Stimulated activated naive B cell treated with anti-CD40 and anti-IgM and Interleukin-4, amounts not matched to agents 10 μg/mL and 1 μg/mL and 100 μg/mL, for 72 hours (primary cell): Measurements from ENCODE around the gene MYRIP.

ENCODE experiments used
- ATAC-seq, 2 donors: fragments of 150-1000 bp; cut with Tn5 transposase; replicated peaks; 2 replicates each; pipeline ENCODE4 v1.10.0; 2021; ENCODE audit warnings: moderate library complexity in 1 of 2
- DNase-seq: peaks from one replicate; pipeline ENCODE4 v3.0.0; 2021
- H3K27ac Mint-ChIP-seq: one replicate; pipeline ENCODE4 v1.8.0; 2022; ENCODE audit warnings: mild to moderate bottlenecking, mixed read lengths
- H3K27me3 Mint-ChIP-seq, 2 donors: one replicate each; pipeline ENCODE4 v1.8.0; 2022; ENCODE audit warnings: mixed read lengths in 2 of 2
- H3K36me3 Mint-ChIP-seq, 2 donors: one replicate each; pipeline ENCODE4 v1.8.0; 2022; ENCODE audit warnings: mixed read lengths in 2 of 2, mild to moderate bottlenecking in 1 of 2
- H3K4me1 Mint-ChIP-seq, 2 donors: one replicate each; pipeline ENCODE4 v1.8.0; 2022; ENCODE audit warnings: mixed read lengths in 2 of 2, mild to moderate bottlenecking in 1 of 2
- H3K4me3 Mint-ChIP-seq, 2 donors: one replicate each; pipeline ENCODE4 v1.8.0; 2022; ENCODE audit warnings: mild to moderate bottlenecking in 2 of 2, mixed read lengths in 2 of 2, moderate library complexity in 1 of 2
- H3K9me3 Mint-ChIP-seq, 2 donors: one replicate each; pipeline ENCODE4 v1.8.0; 2022; ENCODE audit warnings: mixed read lengths in 2 of 2, mild to moderate bottlenecking in 1 of 2

The MYRIP gene

DNA sequence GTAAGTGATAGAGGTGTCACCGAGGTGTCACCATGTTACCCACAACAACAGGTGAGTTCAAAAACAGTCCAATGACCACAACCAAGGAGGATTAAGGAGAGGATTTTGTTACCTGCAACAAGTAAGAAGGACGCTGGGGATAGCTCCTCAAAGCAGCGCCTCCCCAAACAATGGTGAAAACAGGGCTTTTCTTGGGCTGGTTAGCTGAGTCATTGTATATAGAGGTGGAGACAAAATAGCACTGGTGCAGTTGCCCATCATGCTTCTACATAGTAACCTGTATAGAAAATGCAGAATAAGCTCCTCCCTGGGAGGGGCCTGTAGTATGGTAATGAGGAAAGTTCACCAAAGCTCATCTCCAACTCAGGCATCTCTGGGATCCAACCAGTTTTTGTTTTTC is 383.2 kb downstream of the MYRIP start:
- no peaks in the 10 kb centered on the region for H3K9me3 Mint-ChIP-seq
- no peak overlapping the region for H3K4me3 Mint-ChIP-seq
- peaks cover 0 to 3% of the 10 kb centered on the region in 2 donors for H3K4me1 Mint-ChIP-seq
- ATAC-seq (no peak), DNase-seq (no peak)
- no peaks in the 10 kb centered on the region for H3K27me3 Mint-ChIP-seq
- H3K36me3 Mint-ChIP-seq, result no peaks in the 10 kb centered on the region
- no peak overlapping the region for H3K27ac Mint-ChIP-seq

DNA sequence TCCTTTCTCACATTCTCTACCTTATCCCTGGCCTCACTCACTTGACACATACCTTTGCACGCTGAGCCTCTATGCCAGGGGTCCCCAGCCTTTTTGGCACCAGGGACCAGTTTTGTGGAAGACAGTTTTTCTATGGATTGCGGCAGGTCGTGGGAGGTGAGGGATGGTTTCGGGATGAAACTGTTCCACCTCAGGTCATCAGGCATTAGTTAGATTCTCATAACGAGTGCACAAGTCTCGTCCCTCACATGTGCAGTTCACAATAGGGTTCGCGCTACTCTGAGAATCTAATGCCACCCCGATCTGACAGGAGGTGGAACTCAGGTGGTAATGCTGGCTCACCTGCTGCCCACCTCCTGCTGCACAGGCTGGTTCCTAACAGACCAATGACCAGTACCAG is 387.6 kb downstream of the MYRIP start:
- Mint-ChIP-seq H3K36me3 (no peaks in the 10 kb centered on the region), H3K9me3 (no peaks in the 10 kb centered on the region), H3K27ac (no peak overlapping the region), H3K4me3 (no peak overlapping the region), H3K27me3 (no peaks in the 10 kb centered on the region), H3K4me1 (peaks cover 0 to 2% of the 10 kb centered on the region in 2 donors)
- ATAC-seq, result no peak
- no peak for DNase-seq

DNA sequence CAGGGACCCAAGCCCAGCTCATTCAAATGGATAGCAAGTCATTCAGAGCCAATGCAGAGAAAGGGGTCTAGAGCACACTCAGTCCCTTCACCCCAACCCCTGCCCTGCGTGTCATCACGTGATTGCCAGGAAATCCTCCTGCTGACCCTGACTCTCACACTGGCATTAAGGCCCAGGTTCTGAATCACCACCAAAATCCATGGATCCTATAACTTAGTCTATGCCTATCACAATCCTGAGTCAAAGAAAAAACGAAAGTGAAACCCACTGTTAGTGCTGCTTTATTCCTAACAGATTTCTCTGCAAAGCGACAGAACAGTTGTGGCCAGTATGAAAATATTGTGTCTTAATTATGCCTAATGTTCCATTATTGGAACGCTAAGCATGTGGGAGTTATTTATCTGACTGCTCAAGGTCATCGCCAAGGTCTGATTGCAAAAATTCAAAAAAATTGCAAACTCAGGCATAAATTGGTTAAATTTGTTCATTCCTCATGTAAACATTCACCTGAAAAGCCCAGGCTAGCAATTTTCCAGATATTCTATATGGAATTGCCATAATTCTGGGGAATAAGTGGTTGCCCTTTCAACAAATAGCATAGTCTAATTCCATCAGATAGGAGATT is 391.4 kb downstream of the MYRIP start:
- no peak overlapping the region for H3K27ac Mint-ChIP-seq
- H3K4me3 Mint-ChIP-seq, result no peak overlapping the region
- no peaks in the 10 kb centered on the region for H3K9me3 Mint-ChIP-seq
- DNase-seq (no peak), ATAC-seq (no peak)
- H3K36me3 Mint-ChIP-seq, result no peaks in the 10 kb centered on the region
- H3K4me1 Mint-ChIP-seq, result no peaks in the 10 kb centered on the region
- no peaks in the 10 kb centered on the region for H3K27me3 Mint-ChIP-seq

DNA sequence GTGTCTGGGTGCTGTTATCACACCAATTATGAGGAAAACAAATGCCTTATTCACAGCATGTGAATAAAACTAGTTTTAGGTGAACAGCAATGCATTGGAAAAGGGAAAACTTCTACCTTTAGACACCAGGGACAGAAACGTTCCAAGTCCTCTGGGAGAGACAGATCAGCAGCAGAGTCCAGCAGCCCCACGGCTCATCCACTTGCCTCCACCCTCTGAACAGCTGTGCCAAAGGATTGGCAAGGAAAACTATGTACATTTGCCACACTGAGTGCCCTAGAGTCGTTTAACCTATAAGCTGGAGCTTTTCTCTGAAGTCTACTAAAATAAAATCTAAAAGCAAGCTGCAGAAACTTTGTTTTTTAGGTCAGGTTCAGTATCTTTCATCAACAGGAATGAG is 392.4 kb downstream of the MYRIP start:
- no peaks in the 10 kb centered on the region for H3K9me3 Mint-ChIP-seq
- H3K27ac Mint-ChIP-seq, result no peak overlapping the region
- no peak for DNase-seq
- H3K4me3 Mint-ChIP-seq, result no peak overlapping the region
- H3K4me1 Mint-ChIP-seq, result no peaks in the 10 kb centered on the region
- ATAC-seq, result no peak
- H3K36me3 Mint-ChIP-seq, result no peaks in the 10 kb centered on the region
- no peaks in the 10 kb centered on the region for H3K27me3 Mint-ChIP-seq

DNA sequence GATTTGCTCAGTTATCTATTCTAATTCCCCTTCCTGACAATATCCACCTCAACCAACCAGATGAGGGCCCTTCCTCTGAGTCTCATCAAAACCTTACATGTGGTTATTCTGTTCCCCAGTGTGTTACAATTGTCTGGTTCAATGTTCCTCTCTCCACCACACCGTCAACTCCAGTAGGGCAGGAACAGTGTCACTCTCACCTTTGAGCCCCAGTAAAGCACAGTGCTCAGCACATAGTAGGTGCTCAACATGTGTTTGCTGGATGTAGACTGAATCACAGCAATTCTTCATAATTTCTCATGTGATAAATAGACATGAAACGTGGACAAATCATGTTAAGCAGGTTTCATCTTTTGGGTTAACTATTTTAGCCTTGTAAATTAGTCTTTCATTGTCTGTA is 397.1 kb downstream of the MYRIP start:
- Mint-ChIP-seq H3K4me3 (no peak overlapping the region), H3K27ac (no peak overlapping the region), H3K36me3 (no peaks in the 10 kb centered on the region), H3K4me1 (no peaks in the 10 kb centered on the region), H3K27me3 (no peaks in the 10 kb centered on the region), H3K9me3 (no peaks in the 10 kb centered on the region)
- DNase-seq (no peak), ATAC-seq (no peak)

DNA sequence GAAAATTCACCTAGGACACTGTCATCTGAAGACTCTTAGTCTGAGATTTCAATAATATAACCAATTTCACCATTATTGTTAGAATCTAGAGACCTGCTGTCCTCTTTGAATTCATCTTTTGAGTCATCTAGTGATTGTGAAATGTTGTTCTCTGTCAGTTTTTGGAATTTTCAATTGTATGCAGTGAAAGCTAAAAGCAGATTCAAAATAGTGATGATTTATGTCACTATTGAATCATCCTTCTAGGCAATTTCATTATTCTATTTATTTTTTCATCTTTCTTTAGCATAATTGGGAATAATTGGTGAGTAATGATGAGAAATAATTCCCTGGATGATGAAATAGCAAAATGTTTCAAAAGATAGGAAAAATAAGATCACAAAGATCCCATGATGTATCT is 398.4 kb downstream of the MYRIP start:
- no peaks in the 10 kb centered on the region for H3K27me3 Mint-ChIP-seq
- H3K36me3 Mint-ChIP-seq, result no peaks in the 10 kb centered on the region

DNA sequence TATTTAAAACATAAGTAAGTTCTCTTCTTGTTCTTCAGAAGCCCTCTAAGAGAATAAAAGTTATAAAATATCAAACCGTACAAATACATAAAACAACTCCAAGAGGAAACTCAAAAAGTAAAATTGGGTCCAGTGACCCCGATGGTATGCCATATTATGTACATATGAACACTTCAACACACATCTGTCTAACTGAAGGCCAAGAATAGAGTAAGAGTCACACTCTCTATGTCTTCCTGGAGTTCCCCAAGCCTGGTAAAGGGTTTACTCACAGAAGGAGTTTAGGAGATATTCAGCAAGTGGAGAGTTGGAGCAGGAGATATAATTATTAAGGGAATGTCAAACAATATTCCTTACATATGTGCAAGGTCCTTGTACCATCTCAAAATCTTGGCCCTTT is 398.8 kb downstream of the MYRIP start:
- Mint-ChIP-seq H3K27me3 (no peaks in the 10 kb centered on the region), H3K9me3 (no peaks in the 10 kb centered on the region), H3K4me1 (no peaks in the 10 kb centered on the region), H3K4me3 (no peak overlapping the region), H3K27ac (no peak overlapping the region), H3K36me3 (no peaks in the 10 kb centered on the region)
- DNase-seq, result no peak
- no peak for ATAC-seq

More for the DNA sequence above, 398.4 kb downstream of the MYRIP start:
- ATAC-seq (no peak), DNase-seq (no peak)
- H3K9me3 Mint-ChIP-seq, result no peaks in the 10 kb centered on the region
- no peaks in the 10 kb centered on the region for H3K4me1 Mint-ChIP-seq
- H3K27ac Mint-ChIP-seq, result no peak overlapping the region
- H3K4me3 Mint-ChIP-seq, result no peak overlapping the region

DNA sequence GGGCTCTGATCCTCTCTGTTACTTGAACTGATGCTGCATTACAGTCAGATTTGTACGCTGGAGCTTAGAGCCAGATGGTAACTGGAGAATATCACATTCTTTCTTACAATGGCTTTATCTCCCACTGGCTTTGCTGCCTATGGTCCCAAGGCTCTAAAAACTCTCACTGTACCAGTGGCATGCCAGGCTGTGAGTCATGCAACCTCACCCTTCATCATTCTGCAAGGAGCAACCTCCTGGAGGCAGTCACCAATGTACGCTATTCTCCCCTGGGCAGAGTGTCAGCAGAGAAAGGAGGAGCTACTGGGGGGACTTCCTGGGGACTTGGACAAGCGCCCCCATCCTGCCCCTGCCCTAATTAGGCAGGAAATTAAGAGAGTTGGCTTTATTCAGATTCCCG is 402.2 kb downstream of the MYRIP start:
- no peak overlapping the region for H3K27ac Mint-ChIP-seq

DNA sequence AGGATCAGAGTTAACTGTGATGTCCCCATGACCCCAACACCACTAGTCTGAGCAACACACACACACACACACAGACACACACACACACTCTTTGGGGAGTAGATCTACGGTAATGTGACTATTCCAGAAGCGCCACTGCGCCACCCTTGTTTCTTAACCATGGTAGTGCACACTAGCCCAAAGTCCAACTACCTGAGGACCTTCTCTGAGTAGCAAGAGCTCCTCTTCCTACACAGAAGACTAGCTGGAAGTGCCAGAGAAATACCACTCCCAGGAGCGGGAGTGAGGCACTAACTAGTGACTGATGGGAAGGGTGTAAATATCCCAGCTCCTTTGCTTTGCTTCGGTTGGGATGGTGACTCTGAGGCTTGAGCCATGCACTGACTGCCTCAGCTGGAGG is 404.1 kb downstream of the MYRIP start:
- Mint-ChIP-seq H3K27me3 (no peaks in the 10 kb centered on the region), H3K4me1 (no peaks in the 10 kb centered on the region), H3K36me3 (no peaks in the 10 kb centered on the region), H3K27ac (no peak overlapping the region), H3K9me3 (no peaks in the 10 kb centered on the region), H3K4me3 (no peak overlapping the region)
- ATAC-seq (no peak), DNase-seq (no peak)

More for the DNA sequence above, 402.2 kb downstream of the MYRIP start:
- ATAC-seq (no peak), DNase-seq (no peak)
- no peak overlapping the region for H3K4me3 Mint-ChIP-seq
- H3K4me1 Mint-ChIP-seq, result no peaks in the 10 kb centered on the region
- H3K27me3 Mint-ChIP-seq, result no peaks in the 10 kb centered on the region
- no peaks in the 10 kb centered on the region for H3K36me3 Mint-ChIP-seq
- no peaks in the 10 kb centered on the region for H3K9me3 Mint-ChIP-seq

DNA sequence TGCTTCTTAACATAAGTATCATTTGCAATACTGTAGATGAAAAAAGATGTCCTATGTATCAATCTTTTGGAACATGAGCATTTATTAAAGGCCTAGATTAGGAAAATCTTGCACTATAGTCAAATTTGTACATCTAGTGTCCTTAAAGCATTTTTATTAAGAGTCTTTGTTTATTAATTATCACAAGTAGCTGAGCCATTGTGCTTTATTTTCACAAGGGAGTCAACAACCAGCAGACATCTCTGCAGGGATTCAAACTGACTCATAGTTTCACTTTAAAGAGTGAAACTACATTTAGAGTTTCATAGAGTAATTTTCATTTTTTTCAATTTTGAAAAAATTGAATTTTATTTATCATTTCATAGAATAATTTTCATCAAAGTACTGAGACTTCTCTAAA is 405.6 kb downstream of the MYRIP start:
- no peak for ATAC-seq
- H3K27me3 Mint-ChIP-seq, result no peaks in the 10 kb centered on the region
- H3K27ac Mint-ChIP-seq, result no peak overlapping the region
- H3K4me3 Mint-ChIP-seq, result no peak overlapping the region
- no peaks in the 10 kb centered on the region for H3K4me1 Mint-ChIP-seq
- no peaks in the 10 kb centered on the region for H3K9me3 Mint-ChIP-seq
- H3K36me3 Mint-ChIP-seq, result no peaks in the 10 kb centered on the region
- DNase-seq, result no peak

DNA sequence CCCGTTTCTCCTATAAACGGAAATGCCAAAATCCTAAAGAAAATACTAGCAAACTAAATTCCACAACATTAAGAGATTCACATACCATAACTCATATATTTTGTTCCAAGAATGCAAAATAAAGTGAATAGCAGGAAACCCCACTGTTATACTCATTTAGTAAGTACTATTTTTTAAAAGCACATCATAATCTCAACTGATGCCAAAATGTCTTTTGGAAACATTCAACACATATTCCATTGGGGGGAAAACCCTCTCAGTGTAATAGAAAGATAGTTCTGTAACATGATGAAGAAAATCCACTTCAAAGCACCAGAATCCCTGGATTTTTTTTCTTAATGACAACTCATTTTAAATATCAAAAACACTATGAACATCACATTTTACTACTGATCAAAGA is 407.1 kb downstream of the MYRIP start:
- ATAC-seq (no peak), DNase-seq (no peak)
- peaks cover 2 to 4% of the 10 kb centered on the region in 2 donors for H3K36me3 Mint-ChIP-seq
- H3K9me3 Mint-ChIP-seq, result peaks cover 2 to 5% of the 10 kb centered on the region in 2 donors
- H3K4me3 Mint-ChIP-seq, result no peak overlapping the region
- H3K4me1 Mint-ChIP-seq, result peaks cover 0 to 2% of the 10 kb centered on the region in 2 donors
- no peak overlapping the region for H3K27ac Mint-ChIP-seq
- H3K27me3 Mint-ChIP-seq, result no peaks in the 10 kb centered on the region

DNA sequence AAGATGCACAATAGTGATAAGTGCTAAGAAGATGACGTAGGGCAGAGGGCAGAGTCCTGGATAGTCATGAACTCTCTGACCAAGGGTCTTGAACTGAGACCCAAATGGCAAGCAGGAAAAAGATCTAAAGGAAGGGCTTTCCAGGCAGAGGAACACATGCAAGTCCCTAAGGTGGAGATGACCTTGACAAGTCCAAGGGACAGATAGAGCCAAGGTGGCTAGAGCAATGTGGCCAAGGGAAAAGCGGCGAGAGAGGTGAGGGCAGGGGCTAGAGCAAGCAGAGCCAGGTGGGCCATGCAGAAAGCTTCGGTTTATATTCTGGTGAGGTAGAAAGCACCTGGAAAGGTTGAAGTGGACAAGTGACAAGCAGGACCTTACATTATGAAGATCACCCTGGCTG is 414.4 kb downstream of the MYRIP start:
- ATAC-seq (no peak), DNase-seq (no peak)
- Mint-ChIP-seq H3K9me3 (peaks cover 2 to 5% of the 10 kb centered on the region in 2 donors), H3K36me3 (peaks cover 3 to 9% of the 10 kb centered on the region in 2 donors), H3K27me3 (no peaks in the 10 kb centered on the region), H3K4me3 (no peak overlapping the region), H3K27ac (no peak overlapping the region), H3K4me1 (peaks cover 0 to 2% of the 10 kb centered on the region in 2 donors)

DNA sequence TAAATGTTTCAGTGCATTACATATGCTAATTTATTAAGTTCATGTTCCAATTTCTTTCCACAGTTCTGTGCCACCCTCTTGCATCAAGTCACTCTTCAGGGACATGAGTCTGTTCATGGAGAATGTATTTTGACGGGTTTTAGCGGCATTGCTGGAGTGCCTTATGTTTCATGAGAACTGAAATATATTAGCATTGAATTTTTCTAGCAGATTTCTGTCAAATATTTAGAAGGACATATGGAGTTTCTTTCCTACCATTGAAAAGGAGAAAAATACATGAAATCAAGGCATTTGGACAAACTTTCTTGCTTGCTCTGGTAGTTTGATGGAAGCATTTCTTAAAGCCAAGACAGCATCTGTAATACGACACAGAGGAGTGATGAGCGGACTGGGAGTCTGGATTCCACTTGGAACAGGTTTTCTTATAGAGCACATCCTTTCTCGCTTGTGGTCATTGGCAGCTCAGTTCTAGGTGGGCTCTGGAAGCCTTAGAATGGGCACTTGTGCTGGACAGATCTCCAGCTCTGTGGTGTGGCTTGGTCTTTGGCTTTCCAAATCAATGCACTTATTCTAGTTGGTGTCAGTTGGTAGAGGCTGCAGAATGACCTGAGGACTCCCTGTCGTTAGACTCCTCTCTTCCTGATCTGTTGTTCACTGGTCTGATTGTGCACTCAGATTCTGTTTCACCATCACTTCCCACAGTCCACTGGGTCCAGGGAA is 415.5 kb downstream of the MYRIP start:
- Mint-ChIP-seq H3K4me1 (peaks cover 7 to 8% of the 10 kb centered on the region in 2 donors), H3K9me3 (peaks cover 2 to 5% of the 10 kb centered on the region in 2 donors), H3K4me3 (no peak overlapping the region), H3K27me3 (no peaks in the 10 kb centered on the region), H3K36me3 (peaks cover 3 to 9% of the 10 kb centered on the region in 2 donors), H3K27ac (no peak overlapping the region)
- no peak for ATAC-seq
- DNase-seq, result no peak

DNA sequence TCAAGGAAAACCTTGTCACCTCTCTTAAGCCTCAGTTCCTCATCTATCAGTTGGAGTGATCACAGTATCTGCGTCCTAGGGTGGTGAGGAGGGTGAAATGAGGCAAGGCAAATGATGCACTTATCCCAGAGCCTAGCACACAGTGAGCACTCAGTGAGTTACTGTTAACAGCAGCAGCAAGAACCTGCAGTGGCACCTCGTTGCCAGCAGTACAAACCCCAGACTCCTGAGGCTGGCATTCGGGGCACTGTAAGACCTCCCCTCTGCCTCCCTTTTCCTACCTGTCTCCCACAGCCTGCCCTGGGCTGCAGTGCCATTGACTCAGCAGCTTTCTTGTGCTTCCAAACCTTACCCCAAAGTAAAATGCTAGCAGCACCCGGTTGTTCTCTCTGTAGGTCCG is 417.2 kb downstream of the MYRIP start:
- H3K4me3 Mint-ChIP-seq, result no peak overlapping the region
- peaks cover 7 to 14% of the 10 kb centered on the region in 2 donors for H3K4me1 Mint-ChIP-seq
- DNase-seq, result no peak
- peaks cover 1 to 5% of the 10 kb centered on the region in 2 donors for H3K36me3 Mint-ChIP-seq
- ATAC-seq, result no peak
- H3K9me3 Mint-ChIP-seq, result no peaks in the 10 kb centered on the region
- H3K27ac Mint-ChIP-seq, result no peak overlapping the region
- H3K27me3 Mint-ChIP-seq, result no peaks in the 10 kb centered on the region

DNA sequence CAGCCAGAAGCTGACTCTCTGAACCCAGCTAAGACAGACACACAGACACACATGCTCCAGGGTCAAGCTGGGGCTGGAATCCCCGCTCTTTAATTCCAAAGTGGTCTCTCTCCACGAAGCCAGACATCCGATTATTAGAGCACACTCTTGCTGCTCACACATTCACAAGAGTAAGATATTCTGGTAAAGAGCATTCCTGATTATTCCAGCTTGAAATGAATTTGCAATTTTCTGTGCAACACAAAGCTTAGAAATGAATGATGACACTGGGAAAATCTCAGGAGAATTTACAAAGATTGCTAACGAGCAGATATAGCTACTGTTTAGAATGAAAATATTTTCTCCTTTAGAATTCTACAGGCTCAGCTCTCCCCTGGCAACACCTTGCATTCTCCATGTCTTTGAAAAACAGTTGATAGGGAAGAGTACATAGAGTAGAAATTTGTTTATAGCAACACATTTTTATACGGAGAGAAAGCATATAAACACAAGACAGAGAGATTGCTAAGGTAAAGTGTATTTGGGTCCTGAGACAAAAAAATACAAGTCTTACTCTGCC is 419.5 kb downstream of the MYRIP start:
- Mint-ChIP-seq H3K36me3 (peaks cover 4 to 7% of the 10 kb centered on the region in 2 donors), H3K9me3 (no peaks in the 10 kb centered on the region), H3K4me3 (no peak overlapping the region), H3K4me1 (peaks cover 7 to 14% of the 10 kb centered on the region in 2 donors), H3K27me3 (no peaks in the 10 kb centered on the region), H3K27ac (no peak overlapping the region)
- no peak for ATAC-seq
- DNase-seq, result no peak
